HG03039 (cell line): ENCODE results near the gene SKIC2.
"Not testable (repeated sequence)": the region's sequence is repeated elsewhere in the genome, so short reads cannot be mapped to it uniquely, and the experiment has no call there.

ENCODE experiments used
- ATAC-seq: cut with Tn5 transposase; IDR thresholded peaks from one replicate; pipeline ENCODE4 v1.9.1; 2021; ENCODE audit warnings: mild to moderate bottlenecking, moderate library complexity; ENCODE audit not compliant: unreplicated experiment

SKIC2 gene

GRCh38 chr6:31968791-31969711, 10.1 kb downstream of the SKIC2 start:
- ATAC-seq, result no peak

GRCh38 chr6:31969712-31970603, 11.0 kb downstream of the SKIC2 start:
- ATAC-seq, result no peak

- no peak for ATAC-seq
Measured at GRCh38 chr6:31970604-31971271, 11.8 kb downstream of the SKIC2 start.

- ATAC-seq, result no peak
Measured at GRCh38 chr6:31971279-31971992, 12.5 kb downstream of the SKIC2 start.

- peak; percentile 82 for ATAC-seq
Measured at GRCh38 chr6:31971993-31972708, 13.2 kb downstream of the SKIC2 start, which contains the start of gene DXO. Gene DXO (minus strand): TSS chr6:31972138. CDS start chr6:31971675, 463 bp downstream.

GRCh38 chr6:31972709-31973350, 13.9 kb downstream of the SKIC2 start:
- no peak for ATAC-seq

GRCh38 chr6:31976065-31976464, 17.1 kb downstream of the SKIC2 start:
- ATAC-seq, result not testable (repeated sequence)

GRCh38 chr6:31977816-31978431, 18.9 kb downstream of the SKIC2 start:
- ATAC-seq, result no peak

- ATAC-seq, result no peak
Measured at GRCh38 chr6:31978831-31979230, 19.9 kb downstream of the SKIC2 start.

GRCh38 chr6:31979238-31979898, 20.4 kb downstream of the SKIC2 start:
- no peak for ATAC-seq

- ATAC-seq, result not testable (repeated sequence)
Measured at GRCh38 chr6:31980195-31980876, 21.4 kb downstream of the SKIC2 start.

GRCh38 chr6:31980998-31981397, 22.0 kb downstream of the SKIC2 start:
- not testable (repeated sequence) for ATAC-seq

- ATAC-seq, result not testable (repeated sequence)
Measured at GRCh38 chr6:31981744-31982143, 22.8 kb downstream of the SKIC2 start, which contains the start of gene C4A. Gene C4A (plus strand): TSS chr6:31982057. CDS start chr6:31982108, 51 bp downstream.

- ATAC-seq, result not testable (repeated sequence)
Measured at GRCh38 chr6:31989363-31989762, 30.4 kb downstream of the SKIC2 start.

GRCh38 chr6:31994421-31994820, 35.4 kb downstream of the SKIC2 start:
- not testable (repeated sequence) for ATAC-seq

- not testable (repeated sequence) for ATAC-seq
Measured at GRCh38 chr6:31996385-31996784, 37.4 kb downstream of the SKIC2 start.

GRCh38 chr6:32002546-32003268, 43.7 kb downstream of the SKIC2 start:
- not testable (repeated sequence) for ATAC-seq
